HepG2 (cell line): ENCODE measurements around the gene MICAL3. TPM values are rescaled to one million over a fixed set of nuclear protein-coding genes. Genes with fewer than 3 reads are reported as not detected.

Experiments used
- ATAC-seq: fragments of 200-7000 bp; cut with Tn5 transposase; 3 replicates; pipeline ENCODE4 v1.9.1; 2020; ENCODE audit warnings: mild to moderate bottlenecking, moderate library complexity
- BruUV-seq: library from RNA; stranded (reverse); fragments of 400-500 nt; replicated peaks from 2 replicates; lab custom pipeline; 2021; lab: Mats Ljungman, UMichigan
- CTCF ChIA-PET: fragments of 300-600 bp; formaldehyde crosslinking; extraction: SDS; loops from one replicate; lab custom pipeline; 2021; ENCODE audit warnings: low total read pairs, inconsistent platforms, low intra/inter-chr PET ratio; lab: Yijun Ruan, JAX
- POLR2A ChIA-PET: fragments of 350-600 bp; sonication (Branson Sonifier 250); formaldehyde crosslinking; loops from one replicate; lab custom pipeline; 2020; ENCODE audit warnings: antibody characterized with exemption, inconsistent platforms; lab: Yijun Ruan, JAX
- DNase-seq: peaks from one replicate; pipeline ENCODE4 v3.0.0-alpha.2; 2015; ENCODE audit warnings: low spot score
- FAIRE-seq: peaks from 3 replicates; lab custom pipeline; 2011; peaks lifted over from hg19 to GRCh38; lab: Jason Lieb, UNC
- H2AFZ ChIP-seq: one replicate; pipeline ENCODE4 v1.6.1; 2011; ENCODE audit warnings: low read length, inconsistent platforms
- H3K27ac ChIP-seq: fragments of 300-600 bp; 3 replicates; pipeline ENCODE4 v1.8.0; 2011; ENCODE audit warnings: mixed run types, mild to moderate bottlenecking, mixed read lengths, low read length, inconsistent platforms; ENCODE audit not compliant: insufficient read depth; ENCODE audit errors: extremely low read length
- H3K27me3 ChIP-seq, 2 experiments: fragments of 200-600 bp in 1 of 2; 2 replicates in 1 of 2; 3 replicates in 1 of 2; pipeline versions ENCODE4 v1.6.0 to v1.8.0; 2011; ENCODE audit warnings: low read length in 2 of 2, mild to moderate bottlenecking in 2 of 2, moderate library complexity in 2 of 2, inconsistent platforms in 1 of 2; ENCODE audit not compliant: insufficient read depth in 2 of 2, control insufficient read depth in 1 of 2
- H3K36me3 ChIP-seq, 2 experiments: fragments of 200-600 bp in 1 of 2; replicated peaks in 1 of 2; 2 replicates in 1 of 2; 3 replicates in 1 of 2; pipeline versions ENCODE4 v1.5.1 to v1.8.0; 2011; ENCODE audit warnings: low read length in 2 of 2, inconsistent platforms in 1 of 2; ENCODE audit not compliant: insufficient read depth in 2 of 2, control insufficient read depth in 1 of 2
- H3K4me1 ChIP-seq: 2 replicates; pipeline ENCODE4 v1.5.1; 2012; ENCODE audit warnings: low read length, inconsistent platforms; ENCODE audit not compliant: insufficient read depth
- H3K4me2 ChIP-seq: 2 replicates; pipeline ENCODE4 v1.6.0; 2011; ENCODE audit warnings: low read depth, low read length, inconsistent platforms
- H3K4me3 ChIP-seq, 3 experiments: fragments of 200-600 bp in 1 of 3; sonication (generic), shearing (Covaris generic) in 1 of 3; replicated peaks in 1 of 3; 2 replicates each; pipeline ENCODE4 v1.5.1; 2011 to 2016; ENCODE audit warnings: low read length in 3 of 3, inconsistent platforms in 2 of 3, low read depth in 2 of 3, mild to moderate bottlenecking in 2 of 3, control low read depth in 1 of 3, mixed read lengths in 1 of 3; ENCODE audit not compliant: insufficient read depth in 1 of 3
- H3K79me2 ChIP-seq: one replicate; pipeline ENCODE4 v1.6.1; 2011; ENCODE audit warnings: low read length, inconsistent platforms; ENCODE audit not compliant: insufficient read depth
- H3K9ac ChIP-seq: 2 replicates; pipeline ENCODE4 v1.6.0; 2011; ENCODE audit warnings: mild to moderate bottlenecking, low read depth, low read length, inconsistent platforms; ENCODE audit not compliant: insufficient read depth
- H3K9me3 ChIP-seq: 2 replicates; pipeline ENCODE4 v1.5.1; 2012; ENCODE audit warnings: mild to moderate bottlenecking, low read length
- H4K20me1 ChIP-seq: 2 replicates; pipeline ENCODE4 v1.6.0; 2011; ENCODE audit warnings: inconsistent platforms, mild to moderate bottlenecking, low read length, moderate library complexity; ENCODE audit not compliant: insufficient read depth
- EHMT2 ChIP-seq: fragments of 200-600 bp; sonication (generic); IDR thresholded peaks from 2 replicates; pipeline ENCODE4 v1.7.0; 2017; ENCODE audit warnings: antibody characterized with exemption, low read depth, low read length, borderline replicate concordance
- REXO4 ChIP-seq: sonication (generic); formaldehyde crosslinking; IDR thresholded peaks from 2 replicates; pipeline ENCODE4 v1.8.0; 2022; ENCODE audit warnings: missing genetic modification reagents, mild to moderate bottlenecking, borderline replicate concordance
- ZNF232 ChIP-seq: sonication (generic); formaldehyde crosslinking; IDR thresholded peaks from 2 replicates; pipeline ENCODE4 v1.4.0; 2020; ENCODE audit warnings: missing genetic modification reagents, borderline replicate concordance
- ZNF33B ChIP-seq: sonication (generic); formaldehyde crosslinking; IDR thresholded peaks from 2 replicates; pipeline ENCODE4 v1.5.1; 2020; ENCODE audit warnings: mild to moderate bottlenecking, missing genetic modification reagents
- ZNF350 ChIP-seq: sonication (generic); formaldehyde crosslinking; IDR thresholded peaks from 2 replicates; pipeline ENCODE4 v1.4.0; 2020; ENCODE audit warnings: mild to moderate bottlenecking, low read depth, missing genetic modification reagents, borderline replicate concordance
- ZNF563 ChIP-seq: sonication (generic); formaldehyde crosslinking; IDR thresholded peaks from 2 replicates; pipeline ENCODE4 v1.8.0; 2022; ENCODE audit warnings: mild to moderate bottlenecking, moderate library complexity, missing genetic modification reagents
- ZNF792 ChIP-seq: IDR thresholded peaks from 2 replicates; pipeline ENCODE4 v1.6.1; 2016
- WGBS: methylation state at CpG from one replicate; pipeline ENCODE4 v1.1.6; 2017; ENCODE audit warnings: low lambda C conversion rate; 5-methylcytosine and 5-hydroxymethylcytosine counted together
- in situ Hi-C: cut with HindIII; loops from 2 replicates; pipeline ENCODE4 v1.10.0; 2017; ENCODE audit warnings: low pct_unique_long_range_greater_than_20kb; ENCODE audit not compliant: extremely low pct_ligation_motif_present
- intact Hi-C: fragments of 100-400 bp; cut with micrococcal nuclease; formaldehyde crosslinking; loops from one replicate; pipeline ENCODE4 v1.10.0; 2022; ENCODE audit not compliant: unreplicated experiment
- polyA plus RNA-seq, 8 experiments: library from polyadenylated mRNA; depleted of rRNA in 3 of 8; stranded (reverse) in 7 of 8; unstranded in 1 of 8; fragments of >200 nt; fragmentation: Illumina TruSeq in 4 of 8; extraction: Trizol in 4 of 8; gene quantifications; 2 replicates each; pipeline versions ENCODE4 v1.2.1 to v1.2.3, GENCODE V29; 2011 to 2016; ENCODE audit warnings: low read depth in 4 of 8, missing spikeins in 1 of 8, mixed read lengths in 1 of 8; ENCODE audit not compliant: insufficient read depth in 1 of 8
- total RNA-seq, 5 experiments: library from RNA; depleted of rRNA; stranded (reverse); fragments of >200 nt; fragmentation: Illumina TruSeq; extraction: Trizol; gene quantifications; 2 replicates each; pipeline ENCODE4 v1.2.3, GENCODE V29; 2016; ENCODE audit warnings: low read depth in 1 of 5
- TF ChIP-seq, protein P1 (sequence below): sonication (generic); formaldehyde crosslinking; IDR thresholded peaks from 2 replicates; pipeline ENCODE4 v1.5.1; 2020; ENCODE audit warnings: missing genetic modification reagents, mild to moderate bottlenecking, borderline replicate concordance
- TF ChIP-seq, protein P2 (sequence below): IDR thresholded peaks from 2 replicates; pipeline ENCODE4 v1.6.1; 2018; ENCODE audit warnings: missing genetic modification reagents, mild to moderate bottlenecking, missing compliant biosample characterization
- TF ChIP-seq, protein P3 (sequence below): sonication (generic); formaldehyde crosslinking; IDR thresholded peaks from 2 replicates; pipeline ENCODE4 v1.9.0; 2021; ENCODE audit warnings: missing genetic modification reagents, borderline replicate concordance
- TF ChIP-seq, protein P4 (sequence below): sonication (generic); formaldehyde crosslinking; IDR thresholded peaks from 2 replicates; pipeline ENCODE4 v1.8.0; 2022; ENCODE audit warnings: mild to moderate bottlenecking, missing genetic modification reagents; ENCODE audit not compliant: insufficient replicate concordance
- TF ChIP-seq, protein P5 (sequence below): sonication (generic); formaldehyde crosslinking; IDR thresholded peaks from 2 replicates; pipeline ENCODE4 v1.9.0; 2021; ENCODE audit warnings: missing genetic modification reagents, borderline replicate concordance
- TF ChIP-seq, protein P6 (sequence below): IDR thresholded peaks from 2 replicates; pipeline ENCODE4 v1.6.1; 2016; ENCODE audit warnings: mild to moderate bottlenecking

Gene MICAL3
- total and polyA plus RNA-seq, 2 of the 13 experiments (the other 11 are each of a cell fraction or from before 2014, with no cell fraction given): 5.3 to 12.5 TPM

- TF ChIP-seq, protein P1, sequence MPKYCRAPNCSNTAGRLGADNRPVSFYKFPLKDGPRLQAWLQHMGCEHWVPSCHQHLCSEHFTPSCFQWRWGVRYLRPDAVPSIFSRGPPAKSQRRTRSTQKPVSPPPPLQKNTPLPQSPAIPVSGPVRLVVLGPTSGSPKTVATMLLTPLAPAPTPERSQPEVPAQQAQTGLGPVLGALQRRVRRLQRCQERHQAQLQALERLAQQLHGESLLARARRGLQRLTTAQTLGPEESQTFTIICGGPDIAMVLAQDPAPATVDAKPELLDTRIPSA: no peak
These were observed 10.4 kb downstream of the MICAL3 start (continued) for GRCh38 chr22:18013947-18014346.

- intact Hi-C loops: no loop called here
- CTCF ChIA-PET: no interaction called here
- TF ChIP-seq, protein P2, sequence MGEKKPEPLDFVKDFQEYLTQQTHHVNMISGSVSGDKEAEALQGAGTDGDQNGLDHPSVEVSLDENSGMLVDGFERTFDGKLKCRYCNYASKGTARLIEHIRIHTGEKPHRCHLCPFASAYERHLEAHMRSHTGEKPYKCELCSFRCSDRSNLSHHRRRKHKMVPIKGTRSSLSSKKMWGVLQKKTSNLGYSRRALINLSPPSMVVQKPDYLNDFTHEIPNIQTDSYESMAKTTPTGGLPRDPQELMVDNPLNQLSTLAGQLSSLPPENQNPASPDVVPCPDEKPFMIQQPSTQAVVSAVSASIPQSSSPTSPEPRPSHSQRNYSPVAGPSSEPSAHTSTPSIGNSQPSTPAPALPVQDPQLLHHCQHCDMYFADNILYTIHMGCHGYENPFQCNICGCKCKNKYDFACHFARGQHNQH (CRISPR knock-in tag): no peak
- TF ChIP-seq ZNF563 (CRISPR knock-in tag): no peak
- TF ChIP-seq, protein P3, sequence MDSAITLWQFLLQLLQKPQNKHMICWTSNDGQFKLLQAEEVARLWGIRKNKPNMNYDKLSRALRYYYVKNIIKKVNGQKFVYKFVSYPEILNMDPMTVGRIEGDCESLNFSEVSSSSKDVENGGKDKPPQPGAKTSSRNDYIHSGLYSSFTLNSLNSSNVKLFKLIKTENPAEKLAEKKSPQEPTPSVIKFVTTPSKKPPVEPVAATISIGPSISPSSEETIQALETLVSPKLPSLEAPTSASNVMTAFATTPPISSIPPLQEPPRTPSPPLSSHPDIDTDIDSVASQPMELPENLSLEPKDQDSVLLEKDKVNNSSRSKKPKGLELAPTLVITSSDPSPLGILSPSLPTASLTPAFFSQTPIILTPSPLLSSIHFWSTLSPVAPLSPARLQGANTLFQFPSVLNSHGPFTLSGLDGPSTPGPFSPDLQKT: no peak
- no peak for TF ChIP-seq ZNF232 (CRISPR knock-in tag)
- TF ChIP-seq, protein P4, sequence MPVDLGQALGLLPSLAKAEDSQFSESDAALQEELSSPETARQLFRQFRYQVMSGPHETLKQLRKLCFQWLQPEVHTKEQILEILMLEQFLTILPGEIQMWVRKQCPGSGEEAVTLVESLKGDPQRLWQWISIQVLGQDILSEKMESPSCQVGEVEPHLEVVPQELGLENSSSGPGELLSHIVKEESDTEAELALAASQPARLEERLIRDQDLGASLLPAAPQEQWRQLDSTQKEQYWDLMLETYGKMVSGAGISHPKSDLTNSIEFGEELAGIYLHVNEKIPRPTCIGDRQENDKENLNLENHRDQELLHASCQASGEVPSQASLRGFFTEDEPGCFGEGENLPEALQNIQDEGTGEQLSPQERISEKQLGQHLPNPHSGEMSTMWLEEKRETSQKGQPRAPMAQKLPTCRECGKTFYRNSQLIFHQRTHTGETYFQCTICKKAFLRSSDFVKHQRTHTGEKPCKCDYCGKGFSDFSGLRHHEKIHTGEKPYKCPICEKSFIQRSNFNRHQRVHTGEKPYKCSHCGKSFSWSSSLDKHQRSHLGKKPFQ: no peak
- TF ChIP-seq EHMT2: no peak
- TF ChIP-seq REXO4 (CRISPR knock-in tag): no peak
- no peak for TF ChIP-seq ZNF350 (CRISPR knock-in tag)
- TF ChIP-seq ZNF33B: no peak
- TF ChIP-seq, protein P5, sequence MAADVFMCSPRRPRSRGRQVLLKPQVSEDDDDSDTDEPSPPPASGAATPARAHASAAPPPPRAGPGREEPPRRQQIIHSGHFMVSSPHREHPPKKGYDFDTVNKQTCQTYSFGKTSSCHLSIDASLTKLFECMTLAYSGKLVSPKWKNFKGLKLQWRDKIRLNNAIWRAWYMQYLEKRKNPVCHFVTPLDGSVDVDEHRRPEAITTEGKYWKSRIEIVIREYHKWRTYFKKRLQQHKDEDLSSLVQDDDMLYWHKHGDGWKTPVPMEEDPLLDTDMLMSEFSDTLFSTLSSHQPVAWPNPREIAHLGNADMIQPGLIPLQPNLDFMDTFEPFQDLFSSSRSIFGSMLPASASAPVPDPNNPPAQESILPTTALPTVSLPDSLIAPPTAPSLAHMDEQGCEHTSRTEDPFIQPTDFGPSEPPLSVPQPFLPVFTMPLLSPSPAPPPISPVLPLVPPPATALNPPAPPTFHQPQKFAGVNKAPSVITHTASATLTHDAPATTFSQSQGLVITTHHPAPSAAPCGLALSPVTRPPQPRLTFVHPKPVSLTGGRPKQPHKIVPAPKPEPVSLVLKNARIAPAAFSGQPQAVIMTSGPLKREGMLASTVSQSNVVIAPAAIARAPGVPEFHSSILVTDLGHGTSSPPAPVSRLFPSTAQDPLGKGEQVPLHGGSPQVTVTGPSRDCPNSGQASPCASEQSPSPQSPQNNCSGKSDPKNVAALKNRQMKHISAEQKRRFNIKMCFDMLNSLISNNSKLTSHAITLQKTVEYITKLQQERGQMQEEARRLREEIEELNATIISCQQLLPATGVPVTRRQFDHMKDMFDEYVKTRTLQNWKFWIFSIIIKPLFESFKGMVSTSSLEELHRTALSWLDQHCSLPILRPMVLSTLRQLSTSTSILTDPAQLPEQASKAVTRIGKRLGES (CRISPR knock-in tag): no peak
- TF ChIP-seq, protein P6, sequence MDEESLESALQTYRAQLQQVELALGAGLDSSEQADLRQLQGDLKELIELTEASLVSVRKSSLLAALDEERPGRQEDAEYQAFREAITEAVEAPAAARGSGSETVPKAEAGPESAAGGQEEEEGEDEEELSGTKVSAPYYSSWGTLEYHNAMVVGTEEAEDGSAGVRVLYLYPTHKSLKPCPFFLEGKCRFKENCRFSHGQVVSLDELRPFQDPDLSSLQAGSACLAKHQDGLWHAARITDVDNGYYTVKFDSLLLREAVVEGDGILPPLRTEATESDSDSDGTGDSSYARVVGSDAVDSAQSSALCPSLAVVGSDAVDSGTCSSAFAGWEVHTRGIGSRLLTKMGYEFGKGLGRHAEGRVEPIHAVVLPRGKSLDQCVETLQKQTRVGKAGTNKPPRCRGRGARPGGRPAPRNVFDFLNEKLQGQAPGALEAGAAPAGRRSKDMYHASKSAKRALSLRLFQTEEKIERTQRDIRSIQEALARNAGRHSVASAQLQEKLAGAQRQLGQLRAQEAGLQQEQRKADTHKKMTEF (CRISPR knock-in tag): no peak
- TF ChIP-seq ZNF792 (CRISPR knock-in tag): no peak
These were observed 10.9 kb downstream of the MICAL3 start for GRCh38 chr22:18013436-18013835.

More at GRCh38 chr22:18013436-18013835, 10.9 kb downstream of the MICAL3 start:
- no peak overlapping the region for H3K4me3 ChIP-seq
- no TSS peak for BruUV-seq
- no peaks in the 10 kb centered on the region for H3K4me1 ChIP-seq
- no peak overlapping the region for H3K27ac ChIP-seq
- no peak overlapping the region for H3K9ac ChIP-seq
- no peaks in the 10 kb centered on the region for H3K36me3 ChIP-seq
- H3K27me3 ChIP-seq: no peaks in the 10 kb centered on the region
- in situ Hi-C loops: no loop called here
- H3K79me2 ChIP-seq: no peaks in the 10 kb centered on the region
- ATAC-seq: no peak
- WGBS: 72% methylated on average over 2 of the region's 2 CpGs
- no peak overlapping the region for H2AFZ ChIP-seq
- no peak overlapping the region for H3K4me2 ChIP-seq
- POLR2A ChIA-PET: no interaction called here
- FAIRE-seq: no peak
- H4K20me1 ChIP-seq: no peaks in the 10 kb centered on the region
- no peaks in the 10 kb centered on the region for H3K9me3 ChIP-seq
- DNase-seq: no peak
